HEK293 (cell line): ENCODE measurements around the gene GTF2IRD1.

Source experiments
- CTCF ChIA-PET: fragments of 350-600 bp; formaldehyde crosslinking; extraction: SDS; loops from one replicate; lab custom pipeline; 2021; ENCODE audit warnings: antibody characterized with exemption; lab: Yijun Ruan, JAX
- POLR2A ChIA-PET: fragments of 300-600 bp; formaldehyde crosslinking; extraction: SDS; loops from one replicate; lab custom pipeline; 2020; ENCODE audit warnings: antibody characterized with exemption, inconsistent platforms; lab: Yijun Ruan, JAX
- H3K27ac ChIP-seq: fragments of 200-500 bp; sonication (Bioruptor generic); 2 replicates; pipeline ENCODE4 v1.5.1; 2014; ENCODE audit warnings: low read depth, low read length, control low read depth, inconsistent platforms; ENCODE audit errors: extremely low read depth
- H3K36me3 ChIP-seq, 2 experiments: fragments of 200-500 bp in 1 of 2; sonication (Bioruptor generic) in 1 of 2; 1 replicate in 1 of 2; 2 replicates in 1 of 2; pipeline ENCODE4 v1.5.1; 2014 to 2017; ENCODE audit warnings: inconsistent platforms in 2 of 2, low read length in 2 of 2; ENCODE audit not compliant: control insufficient read depth in 2 of 2, insufficient read depth in 1 of 2
- H3K4me1 ChIP-seq: fragments of 200-500 bp; sonication (Bioruptor generic); 2 replicates; pipeline ENCODE4 v1.5.1; 2014; ENCODE audit warnings: mild to moderate bottlenecking, low read length, inconsistent platforms; ENCODE audit not compliant: control insufficient read depth, insufficient read depth
- H3K4me3 ChIP-seq: 2 replicates; pipeline ENCODE4 v1.5.1; 2011; ENCODE audit warnings: low read depth, mild to moderate bottlenecking, control low read depth, low read length, moderate library complexity
- H3K9me3 ChIP-seq: fragments of 200-500 bp; sonication (Bioruptor generic); 2 replicates; pipeline ENCODE4 v1.5.1; 2014; ENCODE audit warnings: low read depth, low read length, inconsistent platforms; ENCODE audit not compliant: control insufficient read depth, insufficient read depth
- GLIS1 ChIP-seq: fragments of 450-650 bp; formaldehyde crosslinking; IDR thresholded peaks from 2 replicates; pipeline ENCODE4 v1.5.1; 2016; ENCODE audit warnings: missing biosample characterization, missing genetic modification characterization
- KLF1 ChIP-seq: fragments of 450-650 bp; formaldehyde crosslinking; IDR thresholded peaks from 2 replicates; pipeline ENCODE4 v1.5.1; 2016; ENCODE audit warnings: missing biosample characterization, missing genetic modification characterization
- KLF9 ChIP-seq: fragments of 450-650 bp; formaldehyde crosslinking; IDR thresholded peaks from 2 replicates; pipeline ENCODE4 v1.5.1; 2016; ENCODE audit warnings: missing biosample characterization, missing genetic modification characterization, low read depth
- PRDM1 ChIP-seq: fragments of 450-650 bp; formaldehyde crosslinking; IDR thresholded peaks from 2 replicates; pipeline ENCODE4; 2016; ENCODE audit warnings: missing biosample characterization, missing genetic modification characterization
- TRIM28 ChIP-seq: IDR thresholded peaks from 2 replicates; pipeline ENCODE4 v1.6.1; 2011; ENCODE audit warnings: low read length, control low read depth, borderline replicate concordance
- ZBTB21 ChIP-seq: fragments of 450-650 bp; formaldehyde crosslinking; IDR thresholded peaks from 2 replicates; pipeline ENCODE4 v1.5.1; 2017; ENCODE audit warnings: missing biosample characterization, missing genetic modification characterization
- ZEB2 ChIP-seq: fragments of 450-650 bp; formaldehyde crosslinking; IDR thresholded peaks from 2 replicates; pipeline ENCODE4 v1.5.1; 2016; ENCODE audit warnings: missing biosample characterization, missing genetic modification characterization
- ZFP69B ChIP-seq: fragments of 450-650 bp; formaldehyde crosslinking; IDR thresholded peaks from 2 replicates; pipeline ENCODE4 v1.5.1; 2016; ENCODE audit warnings: missing biosample characterization, missing genetic modification characterization
- ZNF112 ChIP-seq: fragments of 450-650 bp; formaldehyde crosslinking; IDR thresholded peaks from 2 replicates; pipeline ENCODE4 v1.5.0; 2017; ENCODE audit warnings: missing biosample characterization, missing genetic modification characterization
- ZNF37A ChIP-seq: fragments of 450-650 bp; IDR thresholded peaks from 2 replicates; pipeline ENCODE4 v1.5.1; 2018; ENCODE audit warnings: missing biosample characterization, missing genetic modification characterization
- ZNF416 ChIP-seq: fragments of 450-650 bp; formaldehyde crosslinking; IDR thresholded peaks from 2 replicates; pipeline ENCODE4 v1.5.1; 2016; ENCODE audit warnings: missing biosample characterization, missing genetic modification characterization
- ZNF433 ChIP-seq: fragments of 450-650 bp; formaldehyde crosslinking; IDR thresholded peaks from 2 replicates; pipeline ENCODE4 v1.5.1; 2016; ENCODE audit warnings: missing biosample characterization, missing genetic modification characterization, low read depth
- ZNF560 ChIP-seq: fragments of 450-650 bp; formaldehyde crosslinking; IDR thresholded peaks from 2 replicates; pipeline ENCODE4 v1.5.1; 2017; ENCODE audit warnings: missing biosample characterization, missing genetic modification characterization, borderline replicate concordance
- ZNF561 ChIP-seq: fragments of 450-650 bp; IDR thresholded peaks from 2 replicates; pipeline ENCODE4 v1.5.1; 2018; ENCODE audit warnings: missing biosample characterization, missing genetic modification characterization, borderline replicate concordance
- ZNF660 ChIP-seq: fragments of 450-650 bp; IDR thresholded peaks from 2 replicates; pipeline ENCODE4 v1.5.1; 2018; ENCODE audit warnings: missing biosample characterization, mild to moderate bottlenecking, missing genetic modification characterization
- ZNF768 ChIP-seq: fragments of 450-650 bp; formaldehyde crosslinking; IDR thresholded peaks from 2 replicates; pipeline ENCODE4 v1.5.1; 2018; ENCODE audit warnings: missing biosample characterization, mild to moderate bottlenecking, missing genetic modification characterization
- TF ChIP-seq, protein P1 (sequence below): fragments of 450-650 bp; formaldehyde crosslinking; optimal IDR thresholded peaks from 2 replicates; pipeline ENCODE3; 2016; ENCODE audit warnings: missing biosample characterization, mild to moderate bottlenecking, missing genetic modification characterization
- TF ChIP-seq, protein P2 (sequence below): fragments of 450-650 bp; formaldehyde crosslinking; IDR thresholded peaks from 2 replicates; pipeline ENCODE4 v1.5.1; 2016; ENCODE audit warnings: missing biosample characterization, missing genetic modification characterization
- TF ChIP-seq, protein P3 (sequence below): fragments of 450-650 bp; IDR thresholded peaks from 2 replicates; pipeline ENCODE4 v1.5.1; 2018; ENCODE audit warnings: missing biosample characterization, mild to moderate bottlenecking, missing genetic modification characterization
- TF ChIP-seq, protein P4 (sequence below): fragments of 450-650 bp; formaldehyde crosslinking; IDR thresholded peaks from 2 replicates; pipeline ENCODE4 v1.5.1; 2016; ENCODE audit warnings: missing biosample characterization, missing genetic modification characterization
- TF ChIP-seq, protein P5 (sequence below): fragments of 450-650 bp; formaldehyde crosslinking; IDR thresholded peaks from 2 replicates; pipeline ENCODE4 v1.5.1; 2016; ENCODE audit warnings: missing biosample characterization, missing genetic modification characterization

GTF2IRD1 gene

DNA sequence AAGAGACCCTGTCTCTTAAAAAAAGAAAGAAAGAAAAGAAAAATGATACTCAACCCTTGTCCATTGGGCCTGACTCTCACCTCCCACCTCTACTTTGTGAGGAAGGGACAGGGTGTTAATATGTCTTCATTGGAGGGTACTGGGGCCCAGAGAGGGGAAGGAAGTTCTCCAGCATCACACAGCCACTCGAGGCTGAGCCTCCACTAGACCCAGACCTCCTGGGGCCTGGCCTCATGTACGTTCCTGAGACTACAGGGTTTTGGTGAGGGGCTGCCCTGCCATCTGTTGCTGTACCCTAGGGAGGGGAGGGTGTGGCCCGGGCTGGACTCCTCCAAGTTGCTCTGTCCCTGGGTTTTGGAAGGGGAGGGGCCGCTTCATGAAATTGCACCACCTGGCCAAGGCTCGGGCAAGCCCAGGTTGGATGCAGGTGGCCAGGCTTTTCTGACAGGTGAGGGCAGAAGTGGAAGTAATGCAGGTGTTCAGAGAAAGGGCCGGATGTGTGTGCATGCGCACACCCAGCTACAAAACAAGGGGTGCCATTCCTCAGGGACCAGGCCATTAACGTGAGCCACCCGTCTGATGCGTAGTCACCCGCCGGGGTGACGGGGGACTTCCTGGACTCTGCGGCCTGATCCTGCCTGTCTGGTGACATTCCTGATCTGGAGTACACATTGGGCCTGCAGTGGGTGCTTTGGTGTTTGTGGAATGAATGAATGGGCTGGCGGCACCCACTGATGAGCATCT is 21.7 kb downstream of the GTF2IRD1 start:
- CTCF ChIA-PET: no interaction called here
- Histone ChIP-seq H3K4me3 (no peak overlapping the region), H3K4me1 (peaks cover 14% of the 10 kb centered on the region), H3K36me3 (no peaks in the 10 kb centered on the region; a peak in 1 of 3 replicates), H3K9me3 (no peaks in the 10 kb centered on the region), H3K27ac (no peak overlapping the region)
- POLR2A ChIA-PET: interaction anchor here (0.7 kb wide), 1 partner anchor 21 kb away, joined by 3 read pairs; the partner anchor contains the start of gene GTF2IRD1
- TF ChIP-seq ZNF768 (tag by site-specific recombination) (0 out of 2 replicates have a peak, but pooled peaks have one; percentile 48), ZEB2 (tag by site-specific recombination) (0 out of 2 replicates have a peak, but pooled peaks have one; percentile 19), KLF1 (0 out of 2 replicates have a peak, but pooled peaks have one; percentile 27), PRDM1 (no peak)
- TF ChIP-seq, protein P1, sequence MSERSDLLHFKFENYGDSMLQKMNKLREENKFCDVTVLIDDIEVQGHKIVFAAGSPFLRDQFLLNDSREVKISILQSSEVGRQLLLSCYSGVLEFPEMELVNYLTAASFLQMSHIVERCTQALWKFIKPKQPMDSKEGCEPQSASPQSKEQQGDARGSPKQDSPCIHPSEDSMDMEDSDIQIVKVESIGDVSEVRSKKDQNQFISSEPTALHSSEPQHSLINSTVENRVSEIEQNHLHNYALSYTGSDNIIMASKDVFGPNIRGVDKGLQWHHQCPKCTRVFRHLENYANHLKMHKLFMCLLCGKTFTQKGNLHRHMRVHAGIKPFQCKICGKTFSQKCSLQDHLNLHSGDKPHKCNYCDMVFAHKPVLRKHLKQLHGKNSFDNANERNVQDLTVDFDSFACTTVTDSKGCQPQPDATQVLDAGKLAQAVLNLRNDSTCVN (tag by site-specific recombination): no peak

DNA sequence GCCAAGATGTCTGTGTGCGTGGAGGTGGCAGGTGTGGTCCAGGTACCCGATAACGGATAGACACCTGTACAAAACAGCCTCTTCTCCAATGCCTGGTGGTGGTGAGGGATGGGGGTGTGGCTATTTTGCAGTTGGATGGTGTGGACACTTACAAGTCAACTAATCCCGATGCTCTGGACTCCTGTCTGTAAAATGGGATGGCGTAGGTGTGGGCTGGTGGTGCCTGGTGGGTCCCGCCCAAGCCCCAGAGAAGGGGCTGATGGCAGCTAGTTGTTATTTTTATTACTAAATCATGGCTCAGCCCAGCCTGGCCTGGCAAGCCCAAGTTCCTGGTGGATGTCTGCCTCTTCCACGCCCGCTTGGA is 22.3 kb downstream of the GTF2IRD1 start:
- H3K4me1 ChIP-seq: peaks cover 17% of the 10 kb centered on the region
- POLR2A ChIA-PET: no interaction called here

DNA sequence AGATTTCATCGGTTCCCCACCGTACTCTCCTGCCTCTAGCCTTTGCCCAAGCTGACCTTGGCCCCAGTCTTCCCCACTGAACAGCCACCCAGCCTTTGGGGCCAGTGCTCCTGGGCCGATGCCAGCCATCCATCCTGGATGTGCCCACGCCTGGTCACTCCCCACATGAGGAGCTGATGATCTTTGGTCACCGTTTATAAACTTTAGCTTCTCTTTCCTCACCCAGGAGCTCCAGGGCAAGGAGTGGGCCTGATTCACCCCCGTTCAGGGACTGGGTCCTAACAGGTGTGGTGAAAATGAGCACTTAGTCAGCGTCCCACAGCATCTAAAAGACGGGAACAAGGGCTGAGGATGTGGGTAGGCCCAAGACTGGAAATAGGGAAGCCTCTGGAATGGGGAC is 22.9 kb downstream of the GTF2IRD1 start:
- ChIA-PET POLR2A (no interaction called here), CTCF (interaction anchor here (0.6 kb wide), 1 partner anchor 73 kb away, joined by 3 read pairs; no protein-coding TSS in a partner anchor)
- no peaks in the 10 kb centered on the region for H3K9me3 ChIP-seq
- H3K4me3 ChIP-seq: no peak overlapping the region
- TF ChIP-seq ZNF660 (tag by site-specific recombination) (no peak), ZBTB21 (tag by site-specific recombination) (no peak), ZNF560 (tag by site-specific recombination) (no peak), ZNF433 (tag by site-specific recombination) (no peak), ZNF561 (tag by site-specific recombination) (no peak), ZNF112 (tag by site-specific recombination) (no peak), ZNF416 (tag by site-specific recombination) (no peak), KLF1 (no peak), GLIS1 (no peak), ZNF37A (no peak), KLF9 (tag by site-specific recombination) (no peak)
- TF ChIP-seq, protein P2, sequence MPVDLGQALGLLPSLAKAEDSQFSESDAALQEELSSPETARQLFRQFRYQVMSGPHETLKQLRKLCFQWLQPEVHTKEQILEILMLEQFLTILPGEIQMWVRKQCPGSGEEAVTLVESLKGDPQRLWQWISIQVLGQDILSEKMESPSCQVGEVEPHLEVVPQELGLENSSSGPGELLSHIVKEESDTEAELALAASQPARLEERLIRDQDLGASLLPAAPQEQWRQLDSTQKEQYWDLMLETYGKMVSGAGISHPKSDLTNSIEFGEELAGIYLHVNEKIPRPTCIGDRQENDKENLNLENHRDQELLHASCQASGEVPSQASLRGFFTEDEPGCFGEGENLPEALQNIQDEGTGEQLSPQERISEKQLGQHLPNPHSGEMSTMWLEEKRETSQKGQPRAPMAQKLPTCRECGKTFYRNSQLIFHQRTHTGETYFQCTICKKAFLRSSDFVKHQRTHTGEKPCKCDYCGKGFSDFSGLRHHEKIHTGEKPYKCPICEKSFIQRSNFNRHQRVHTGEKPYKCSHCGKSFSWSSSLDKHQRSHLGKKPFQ (tag by site-specific recombination): no peak
- TF ChIP-seq, protein P3, sequence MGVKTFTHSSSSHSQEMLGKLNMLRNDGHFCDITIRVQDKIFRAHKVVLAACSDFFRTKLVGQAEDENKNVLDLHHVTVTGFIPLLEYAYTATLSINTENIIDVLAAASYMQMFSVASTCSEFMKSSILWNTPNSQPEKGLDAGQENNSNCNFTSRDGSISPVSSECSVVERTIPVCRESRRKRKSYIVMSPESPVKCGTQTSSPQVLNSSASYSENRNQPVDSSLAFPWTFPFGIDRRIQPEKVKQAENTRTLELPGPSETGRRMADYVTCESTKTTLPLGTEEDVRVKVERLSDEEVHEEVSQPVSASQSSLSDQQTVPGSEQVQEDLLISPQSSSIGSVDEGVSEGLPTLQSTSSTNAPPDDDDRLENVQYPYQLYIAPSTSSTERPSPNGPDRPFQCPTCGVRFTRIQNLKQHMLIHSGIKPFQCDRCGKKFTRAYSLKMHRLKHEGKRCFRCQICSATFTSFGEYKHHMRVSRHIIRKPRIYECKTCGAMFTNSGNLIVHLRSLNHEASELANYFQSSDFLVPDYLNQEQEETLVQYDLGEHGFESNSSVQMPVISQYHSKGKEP: no peak
- TF ChIP-seq, protein P4, sequence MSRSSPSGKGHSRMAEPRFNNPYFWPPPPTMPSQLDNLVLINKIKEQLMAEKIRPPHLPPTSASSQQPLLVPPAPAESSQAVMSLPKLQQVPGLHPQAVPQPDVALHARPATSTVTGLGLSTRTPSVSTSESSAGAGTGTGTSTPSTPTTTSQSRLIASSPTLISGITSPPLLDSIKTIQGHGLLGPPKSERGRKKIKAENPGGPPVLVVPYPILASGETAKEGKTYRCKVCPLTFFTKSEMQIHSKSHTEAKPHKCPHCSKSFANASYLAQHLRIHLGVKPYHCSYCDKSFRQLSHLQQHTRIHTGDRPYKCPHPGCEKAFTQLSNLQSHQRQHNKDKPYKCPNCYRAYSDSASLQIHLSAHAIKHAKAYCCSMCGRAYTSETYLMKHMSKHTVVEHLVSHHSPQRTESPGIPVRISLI (tag by site-specific recombination): no peak
- H3K4me1 ChIP-seq: peaks cover 21% of the 10 kb centered on the region
- no peaks in the 10 kb centered on the region; a peak in 1 of 3 replicates for H3K36me3 ChIP-seq
- no peak overlapping the region for H3K27ac ChIP-seq

More for the DNA sequence above, 22.3 kb downstream of the GTF2IRD1 start:
- Histone ChIP-seq H3K36me3 (no peaks in the 10 kb centered on the region; a peak in 1 of 3 replicates), H3K9me3 (no peaks in the 10 kb centered on the region), H3K27ac (no peak overlapping the region), H3K4me3 (no peak overlapping the region)
- CTCF ChIA-PET: interaction anchor here (0.6 kb wide), 1 partner anchor 73 kb away, joined by 3 read pairs; no protein-coding TSS in a partner anchor
- TF ChIP-seq ZFP69B (peak; percentile 74), ZEB2 (tag by site-specific recombination) (peak; percentile 70), TRIM28 (no peak)
- TF ChIP-seq, protein P5, sequence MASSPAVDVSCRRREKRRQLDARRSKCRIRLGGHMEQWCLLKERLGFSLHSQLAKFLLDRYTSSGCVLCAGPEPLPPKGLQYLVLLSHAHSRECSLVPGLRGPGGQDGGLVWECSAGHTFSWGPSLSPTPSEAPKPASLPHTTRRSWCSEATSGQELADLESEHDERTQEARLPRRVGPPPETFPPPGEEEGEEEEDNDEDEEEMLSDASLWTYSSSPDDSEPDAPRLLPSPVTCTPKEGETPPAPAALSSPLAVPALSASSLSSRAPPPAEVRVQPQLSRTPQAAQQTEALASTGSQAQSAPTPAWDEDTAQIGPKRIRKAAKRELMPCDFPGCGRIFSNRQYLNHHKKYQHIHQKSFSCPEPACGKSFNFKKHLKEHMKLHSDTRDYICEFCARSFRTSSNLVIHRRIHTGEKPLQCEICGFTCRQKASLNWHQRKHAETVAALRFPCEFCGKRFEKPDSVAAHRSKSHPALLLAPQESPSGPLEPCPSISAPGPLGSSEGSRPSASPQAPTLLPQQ (tag by site-specific recombination): peak; percentile 60; the same call in 1 of the 2 replicates
